Endometrial microvascular endothelial cells (primary cell): Measurements from ENCODE around the gene FER. TPM values are rescaled to one million over a fixed set of nuclear protein-coding genes. Genes with fewer than 3 reads are reported as not detected.

Experiments used
- in situ Hi-C: cut with HindIII; loops from 2 replicates; pipeline ENCODE4 v1.10.0; 2017; ENCODE audit warnings: low sequenced_read_pairs, low pct_unique_long_range_greater_than_20kb; ENCODE audit errors: inconsistent ontology term
- total RNA-seq: library from RNA; depleted of rRNA; stranded (reverse); fragments of >200 nt; gene quantifications from one replicate; pipeline ENCODE4 v1.2.3, GENCODE V29; 2015; ENCODE audit errors: inconsistent ontology term

The FER gene
- total RNA-seq, 1 donor from 2014 or later = 21.9 TPM

DNA sequence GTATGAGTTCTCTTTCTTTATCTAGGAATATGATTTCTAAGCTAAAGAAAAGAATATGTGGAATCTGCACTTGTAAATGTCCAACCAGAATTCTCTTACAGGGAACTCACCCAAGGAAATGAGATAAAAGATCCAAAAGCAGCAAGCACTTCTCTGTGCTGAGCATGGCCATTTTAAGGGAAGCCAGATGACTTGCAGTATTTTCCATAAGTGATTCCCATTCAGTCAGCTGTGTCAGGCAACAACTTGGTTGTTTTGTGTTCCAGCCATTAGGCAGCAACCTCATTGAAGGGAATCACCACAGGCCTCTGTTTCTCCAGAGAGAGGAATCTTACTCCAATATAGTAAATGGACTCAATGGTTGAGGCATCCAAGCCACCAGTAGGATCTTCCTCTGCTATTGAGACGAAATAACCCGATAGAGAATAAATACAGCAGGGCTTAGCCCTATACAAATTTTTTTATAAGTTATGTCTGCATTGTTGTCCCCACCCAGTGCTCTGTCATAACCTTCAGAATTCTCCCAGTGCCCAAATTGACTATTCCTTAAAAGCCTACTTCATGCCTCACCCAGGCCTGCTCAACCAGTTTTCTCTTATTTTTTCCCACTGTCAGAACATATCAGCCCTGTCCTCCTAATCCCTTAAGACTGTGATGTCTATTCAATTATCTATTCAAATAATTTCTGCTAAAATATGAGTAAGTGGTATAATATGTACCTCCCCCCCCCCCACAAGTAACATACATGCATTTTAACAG lies 425.5 kb downstream of the FER start:
- in situ Hi-C loops = no loop called here

DNA sequence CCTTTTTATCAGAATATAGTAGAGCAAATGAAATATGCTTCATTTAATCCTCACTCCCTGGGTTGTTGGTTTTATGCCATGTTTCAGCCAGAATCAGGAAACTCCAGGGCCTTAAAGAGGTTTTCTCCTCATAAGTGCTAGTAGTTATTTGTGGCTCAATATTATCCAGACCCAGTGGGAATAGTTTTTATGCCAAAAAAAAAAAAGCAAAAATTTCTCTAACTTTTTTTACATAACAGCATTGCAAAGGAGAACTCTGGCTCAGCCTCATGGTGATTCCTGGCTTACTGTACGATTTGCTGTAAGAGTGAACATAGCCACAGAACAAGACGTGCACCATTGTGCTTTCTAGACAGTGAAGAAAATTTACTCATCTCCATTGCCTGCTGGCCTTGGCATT lies 429.5 kb downstream of the FER start:
- in situ Hi-C loops = no loop called here

DNA sequence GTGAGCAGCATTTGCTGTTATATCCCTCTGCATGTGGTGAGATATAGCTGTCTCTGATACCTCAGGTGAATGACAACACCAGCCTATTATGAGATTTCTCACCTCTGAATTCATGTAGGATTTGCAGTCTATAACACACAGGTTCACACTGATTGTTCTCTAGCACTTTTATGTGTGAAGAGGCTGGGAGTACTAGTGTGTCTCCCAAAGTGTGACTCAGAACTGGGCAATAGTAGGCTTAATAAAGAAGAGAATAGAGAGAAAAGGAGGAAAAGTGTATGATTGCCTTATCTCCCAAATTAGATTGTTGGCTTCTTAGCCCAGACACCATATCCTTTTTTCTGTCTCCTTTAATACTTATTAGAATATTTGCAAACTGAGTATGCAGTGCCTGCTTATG lies 430.1 kb downstream of the FER start:
- in situ Hi-C loops = no loop called here

DNA sequence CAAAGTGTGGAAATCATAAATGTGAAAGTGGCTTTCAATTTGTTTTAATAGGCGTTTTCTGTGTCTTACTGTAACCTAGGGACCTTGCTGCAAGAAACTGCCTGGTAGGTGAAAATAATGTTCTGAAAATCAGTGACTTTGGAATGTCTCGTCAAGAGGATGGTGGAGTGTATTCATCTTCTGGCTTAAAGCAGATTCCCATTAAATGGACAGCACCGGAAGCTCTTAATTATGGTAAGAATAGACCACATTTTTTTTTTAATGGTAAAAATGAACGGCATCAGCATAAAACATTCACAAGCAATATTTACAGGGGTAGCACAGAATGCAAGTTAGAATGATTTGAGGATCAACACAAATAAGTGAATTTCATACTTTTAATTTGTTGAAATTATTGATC lies 433.0 kb downstream of the FER start:
- in situ Hi-C loops = no loop called here

DNA sequence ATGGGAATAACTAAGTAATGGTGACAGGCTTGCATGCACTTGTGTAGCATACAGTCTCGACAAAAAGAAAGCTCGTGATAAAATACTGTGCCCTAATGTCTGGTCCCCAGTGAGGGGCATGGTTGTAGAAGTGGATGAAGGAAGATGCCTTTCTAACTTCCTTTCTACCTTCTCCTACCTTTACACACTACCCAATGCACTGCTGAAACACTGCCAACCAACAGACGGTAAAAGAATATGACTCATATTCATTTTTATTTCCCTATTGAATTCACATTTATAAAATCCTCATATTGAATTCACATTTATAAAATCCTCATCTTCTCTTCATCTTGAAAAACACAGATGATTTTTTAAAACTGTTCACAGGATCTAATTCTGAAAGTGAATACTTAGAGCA lies 439.1 kb downstream of the FER start:
- in situ Hi-C loops = no loop called here

DNA sequence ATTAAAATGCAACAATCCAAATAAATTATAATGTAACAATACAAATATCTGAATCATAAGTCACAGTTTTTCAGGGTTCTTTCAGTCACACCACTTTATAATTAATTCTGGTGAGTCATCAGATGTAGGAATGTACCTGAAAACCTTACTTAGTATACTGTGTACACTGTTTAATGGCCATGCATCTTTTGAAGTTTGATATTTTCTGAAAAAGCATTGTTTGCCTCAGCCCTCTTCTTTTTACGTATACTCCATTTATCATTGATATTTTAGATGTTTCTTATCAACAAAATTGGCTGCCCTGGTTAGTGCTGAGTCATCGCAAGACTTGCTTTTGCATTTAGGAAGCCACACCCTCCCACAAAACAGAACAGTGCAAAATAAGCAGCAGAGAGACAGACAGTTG lies 443.5 kb downstream of the FER start:
- in situ Hi-C loops = no loop called here

DNA sequence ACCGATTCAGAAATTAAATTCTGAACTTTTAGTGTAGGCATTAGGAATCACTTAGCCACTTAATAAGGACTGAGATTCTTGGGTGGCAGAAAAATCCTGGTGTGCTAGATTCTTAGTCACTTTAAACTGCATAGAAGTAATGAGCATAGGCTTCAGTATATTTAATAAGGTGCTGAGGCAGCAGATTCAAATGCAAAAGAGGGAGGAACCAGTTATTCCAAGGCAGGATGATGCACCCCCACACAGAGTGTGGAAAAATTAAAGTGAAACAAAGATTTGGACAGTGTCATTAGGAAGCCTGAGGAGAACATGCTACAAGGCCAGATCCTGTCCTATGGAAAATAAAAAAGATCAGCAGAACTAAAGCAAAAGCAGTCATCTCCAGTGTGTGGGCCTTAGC lies 444.3 kb downstream of the FER start:
- in situ Hi-C loops = no loop called here

DNA sequence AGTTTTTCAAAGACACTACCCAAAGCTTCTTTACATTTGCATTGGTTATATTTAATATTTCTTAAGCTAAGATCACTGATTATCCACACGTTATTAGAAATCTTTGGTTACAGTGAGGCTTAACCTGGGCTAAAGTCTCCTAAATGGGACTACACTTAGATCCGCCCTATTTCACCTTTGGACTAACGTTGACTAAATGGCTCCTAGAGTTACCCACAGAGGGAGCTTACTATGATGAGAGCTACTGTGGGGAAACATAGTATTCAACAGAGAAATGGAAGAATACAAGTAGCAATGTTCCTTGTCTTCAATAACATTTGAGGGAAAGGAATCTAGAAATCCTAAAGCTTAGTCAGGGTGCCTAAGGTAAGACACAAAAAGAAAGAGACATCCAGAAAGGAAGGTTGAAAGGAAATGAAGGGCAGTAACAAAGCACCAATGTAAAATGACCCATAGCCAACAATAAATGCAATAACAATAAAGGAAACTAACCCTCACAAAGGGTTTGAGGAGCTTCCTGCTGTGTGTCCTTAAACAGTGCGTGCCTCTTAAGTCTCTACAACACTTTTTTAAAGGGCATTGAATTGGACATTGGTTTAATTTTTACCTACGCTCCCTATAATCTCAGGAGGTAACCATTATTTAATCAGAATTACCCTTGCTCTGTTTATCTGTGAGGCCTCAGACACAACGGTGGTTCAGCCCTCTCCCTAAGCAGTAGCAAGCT lies 445.0 kb downstream of the FER start:
- in situ Hi-C loops = no loop called here

DNA sequence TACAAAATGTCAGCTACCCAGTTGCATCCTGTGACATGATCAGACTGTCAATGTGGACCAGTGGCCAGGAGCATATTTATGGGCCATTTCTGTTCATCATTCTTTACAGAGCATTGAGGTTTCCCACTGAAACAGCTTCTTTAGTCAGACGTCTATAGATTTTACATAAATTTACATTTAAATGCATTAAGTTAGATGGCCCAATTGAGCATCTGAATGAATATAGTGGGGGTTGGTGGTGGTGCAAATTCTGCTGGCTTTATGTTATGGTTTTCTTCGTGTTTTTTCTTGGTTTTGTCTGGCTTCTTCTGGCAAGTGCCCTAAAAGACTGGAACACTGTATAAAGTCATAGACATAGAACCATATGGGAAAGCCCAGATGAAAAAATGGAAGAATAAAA lies 448.0 kb downstream of the FER start:
- in situ Hi-C loops = no loop called here

DNA sequence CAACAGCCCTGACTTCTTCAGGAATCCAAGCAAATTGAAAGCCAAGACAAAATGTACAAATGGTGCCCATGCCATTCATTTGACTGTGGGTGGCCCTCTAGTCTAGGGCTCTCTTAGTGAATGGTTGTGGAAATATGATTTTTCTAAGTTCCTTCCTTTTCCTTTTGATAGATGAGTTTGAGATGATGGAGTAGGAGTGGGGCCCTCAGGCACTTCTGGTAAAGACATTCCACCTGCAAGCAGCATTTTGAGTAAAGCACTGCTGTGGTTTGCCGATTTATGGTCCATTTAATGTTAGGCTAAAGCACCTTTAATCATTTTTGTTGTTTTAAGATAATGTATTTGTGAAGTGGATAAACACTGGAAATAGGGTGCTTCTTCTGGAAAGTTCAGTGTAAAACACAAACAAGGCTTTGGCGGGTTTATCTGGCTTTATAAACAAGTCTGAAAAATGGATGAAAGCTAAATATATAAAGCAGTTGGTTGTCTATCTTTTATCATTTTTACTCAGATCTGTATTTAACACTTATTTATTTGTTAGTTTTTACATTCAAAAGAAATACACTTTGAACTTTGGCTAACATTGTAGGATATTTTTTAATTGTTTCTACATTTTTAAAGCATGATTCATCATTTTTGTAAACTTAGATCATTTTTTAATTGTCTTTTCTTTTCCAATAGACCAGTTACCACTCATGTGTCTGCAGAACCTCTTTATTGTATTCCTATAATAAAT lies 448.6 kb downstream of the FER start:
- in situ Hi-C loops = no loop called here

DNA sequence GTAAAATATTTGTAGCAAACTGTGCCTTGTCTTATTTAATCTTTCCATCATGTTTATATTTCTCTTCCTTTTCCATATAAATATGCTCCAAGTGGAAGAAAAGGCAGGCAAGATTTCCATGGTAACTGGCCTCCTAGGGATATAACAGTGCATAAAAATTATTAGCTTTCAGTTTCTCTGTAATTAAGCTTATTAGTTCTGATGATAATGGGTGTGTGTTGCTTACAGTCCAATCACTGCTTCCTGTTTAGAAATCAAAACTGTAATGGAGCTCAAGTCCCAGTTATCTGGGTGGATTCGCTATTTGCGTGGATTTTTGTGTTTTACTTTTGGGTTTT lies 449.1 kb downstream of the FER start:
- in situ Hi-C loops = no loop called here

DNA sequence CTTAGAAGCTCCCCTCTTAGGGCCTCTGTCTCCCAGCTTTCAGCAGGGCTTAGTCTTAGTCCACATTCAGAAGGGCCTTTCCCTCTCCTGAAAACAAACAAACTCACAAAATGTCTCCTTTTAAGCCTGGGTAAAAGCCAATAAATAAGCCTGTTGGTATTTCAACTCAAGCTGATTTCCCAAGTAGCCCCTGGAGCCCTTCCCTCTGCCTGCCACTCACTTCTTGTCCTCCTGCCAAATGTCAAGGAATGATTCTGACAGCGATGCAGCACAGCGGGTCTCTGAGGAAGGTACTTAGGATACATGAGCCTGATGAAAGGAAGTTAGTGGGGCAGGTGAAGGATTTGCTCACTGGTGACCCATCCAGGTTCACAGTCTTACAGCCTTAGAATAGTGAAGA lies 451.6 kb downstream of the FER start:
- in situ Hi-C loops = no loop called here

DNA sequence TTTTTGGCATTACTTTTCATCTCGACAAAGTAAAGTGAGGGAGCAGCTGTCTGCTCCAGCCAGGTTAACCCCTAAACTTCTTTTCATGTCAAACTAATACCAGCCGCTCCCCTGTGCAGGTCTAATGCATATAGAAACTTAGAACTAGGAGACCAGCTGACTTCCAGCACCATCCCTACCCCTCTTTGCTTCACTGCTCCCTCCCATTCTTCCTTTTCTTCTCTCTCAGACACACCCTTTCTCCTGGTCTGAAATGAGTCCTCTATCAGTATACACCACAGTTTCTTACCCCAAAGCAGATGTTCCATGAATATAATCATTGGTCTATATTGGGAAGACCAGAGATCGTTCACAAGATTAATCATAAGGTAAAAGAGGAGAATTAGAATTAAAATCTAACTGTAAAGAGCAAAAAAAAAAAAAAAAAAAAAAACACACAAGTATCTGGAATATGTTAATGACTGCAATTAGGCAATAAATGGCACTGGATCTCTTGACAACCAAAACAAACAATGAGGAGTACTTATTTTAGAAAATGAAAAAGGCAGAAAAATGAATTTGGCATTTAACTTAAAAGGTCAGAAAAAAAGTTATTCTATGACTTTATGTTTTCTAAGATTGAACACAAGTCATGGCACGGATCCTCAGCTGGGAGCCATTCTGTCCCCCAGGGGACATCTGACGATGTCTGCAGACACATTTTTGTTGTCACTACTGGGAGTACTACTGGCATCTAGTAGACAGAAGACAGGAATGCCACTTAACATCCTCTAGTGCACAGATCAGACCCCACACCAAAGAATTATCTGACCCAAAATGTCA lies 452.3 kb downstream of the FER start:
- in situ Hi-C loops = no loop called here

DNA sequence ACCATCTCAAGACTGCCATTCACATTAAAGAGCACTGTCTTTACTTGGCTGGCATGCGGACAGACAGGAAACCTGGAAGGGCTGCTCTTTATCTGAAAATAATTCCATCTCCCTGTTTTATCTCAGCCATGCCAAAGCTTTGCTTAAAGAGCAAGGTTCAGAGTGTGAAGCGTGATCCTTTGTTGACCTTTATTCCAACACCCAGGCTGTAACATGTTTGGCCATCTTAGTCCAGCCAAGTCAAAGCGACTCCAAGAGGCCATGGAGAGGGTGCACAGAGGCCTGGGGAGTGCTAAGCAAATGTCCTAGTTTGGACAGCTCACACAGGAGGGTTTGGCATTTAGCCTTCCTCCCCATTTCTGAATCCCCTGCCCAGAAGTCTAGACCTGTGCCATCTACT lies 467.3 kb downstream of the FER start:
- in situ Hi-C loops = no loop called here

DNA sequence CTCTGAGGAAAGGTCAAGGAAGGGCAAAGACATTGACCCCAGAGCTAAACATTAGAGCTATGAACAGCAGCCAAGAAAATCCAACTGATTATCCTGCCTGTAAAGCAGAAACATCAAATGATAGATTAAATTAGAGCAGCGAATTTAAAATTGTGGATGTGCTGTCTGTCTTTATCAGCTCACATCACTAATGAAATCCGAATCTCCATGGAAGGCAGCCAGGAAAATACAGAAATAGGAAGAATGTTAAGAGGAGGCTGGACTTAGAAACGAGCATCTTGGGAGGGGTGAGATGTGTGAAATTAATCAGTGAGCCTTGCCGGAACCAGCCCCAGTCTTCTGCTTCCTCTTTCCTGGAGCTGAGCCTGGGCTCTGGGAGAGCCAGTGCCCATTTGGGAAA lies 471.1 kb downstream of the FER start:
- in situ Hi-C loops = no loop called here

DNA sequence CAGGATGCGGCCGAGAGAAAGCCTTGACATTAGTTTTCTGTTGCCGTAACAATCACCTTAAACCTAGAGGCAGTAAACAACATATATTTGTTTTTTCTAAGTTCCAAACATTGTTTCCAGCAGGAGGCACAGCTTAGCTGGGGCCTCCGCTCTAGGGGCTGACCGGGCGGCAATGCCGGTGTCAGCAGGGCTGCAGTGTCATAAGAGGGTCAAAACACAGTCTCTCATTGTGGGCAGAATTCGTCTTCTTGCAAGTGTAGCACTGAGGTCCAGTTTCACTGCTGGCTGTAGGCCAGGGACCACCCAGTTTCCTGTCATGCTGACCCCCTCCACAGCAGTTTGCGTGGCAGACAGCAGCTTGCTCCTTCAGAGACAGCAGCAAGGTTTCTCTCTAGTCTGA lies 475.8 kb downstream of the FER start:
- in situ Hi-C loops = no loop called here

DNA sequence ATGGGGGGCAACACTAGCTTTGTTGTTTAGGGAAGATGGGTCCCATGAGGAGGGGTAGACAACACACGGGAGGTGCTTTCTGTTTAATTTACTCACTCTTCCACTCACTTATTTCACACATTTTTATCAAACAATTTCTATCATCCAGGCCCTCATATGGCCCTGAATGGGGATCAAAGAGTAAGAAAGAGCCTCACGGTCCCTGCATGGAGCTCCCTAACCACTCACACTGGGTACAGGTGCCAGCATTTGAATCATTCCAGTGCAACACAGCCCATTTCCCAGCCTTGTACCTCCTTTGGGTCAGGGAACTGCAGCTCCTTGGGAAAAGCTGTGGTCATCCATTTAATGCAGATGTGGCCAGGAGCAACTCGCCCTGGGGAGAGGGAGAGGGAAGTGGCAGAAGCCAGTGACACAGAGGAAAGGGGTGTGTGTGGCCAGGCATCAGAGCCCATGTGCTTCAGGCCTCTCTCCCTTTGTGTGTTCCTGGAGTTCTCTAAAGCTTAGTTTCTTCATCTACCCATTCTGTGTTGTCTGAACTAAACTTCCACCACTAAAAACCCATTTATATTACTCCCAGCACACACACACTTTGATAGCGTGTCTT lies 476.7 kb downstream of the FER start:
- in situ Hi-C loops = no loop called here

DNA sequence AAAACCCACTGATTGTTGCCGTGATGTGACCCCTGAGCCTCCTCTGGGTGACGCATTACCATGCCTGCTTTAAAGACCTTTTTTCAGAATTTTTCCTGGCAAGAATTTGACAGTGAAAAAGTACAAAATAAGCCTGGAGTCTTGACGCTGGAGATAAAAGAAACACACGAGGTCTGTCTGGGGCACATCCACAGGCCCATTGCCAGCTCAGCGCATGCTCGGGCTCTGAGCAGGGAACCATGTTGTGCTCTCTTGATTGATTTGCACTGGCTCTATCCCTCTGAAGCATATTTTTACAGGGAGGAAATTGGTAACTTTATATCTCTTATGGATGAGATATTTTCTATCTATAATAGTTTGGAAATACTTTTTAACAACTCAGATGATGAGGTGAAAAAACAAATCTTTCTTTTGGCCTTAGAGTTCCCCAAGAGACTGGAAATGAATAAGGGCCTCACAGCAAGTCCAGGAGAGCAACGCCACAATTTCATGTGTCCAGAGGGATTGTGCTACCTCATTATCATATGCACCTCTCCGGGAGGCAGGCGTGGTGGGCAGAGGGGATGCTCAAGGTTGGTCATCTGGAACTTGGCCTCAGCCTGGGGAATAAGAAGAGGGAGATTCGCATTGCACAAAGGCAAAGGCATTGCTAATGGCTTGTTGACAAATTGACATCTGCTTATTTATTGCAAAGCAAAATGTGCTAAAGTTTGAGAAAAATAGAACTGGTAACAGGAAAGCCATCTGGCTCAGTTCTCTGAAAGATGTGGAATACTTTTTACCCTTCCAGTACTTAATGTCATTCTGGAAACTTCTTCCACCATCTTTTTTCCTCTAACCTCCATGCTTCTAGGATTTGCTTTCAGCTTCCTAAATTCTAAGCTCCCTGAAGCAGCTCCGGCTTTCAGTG lies 478.3 kb downstream of the FER start:
- in situ Hi-C loops = no loop called here
